ENCODE measurements around the gene WDR45B.
"Not testable (repeated sequence)": the region's sequence is repeated elsewhere in the genome, so short reads cannot be mapped to it uniquely, and the experiment has no call there.

The WDR45B gene

DNA sequence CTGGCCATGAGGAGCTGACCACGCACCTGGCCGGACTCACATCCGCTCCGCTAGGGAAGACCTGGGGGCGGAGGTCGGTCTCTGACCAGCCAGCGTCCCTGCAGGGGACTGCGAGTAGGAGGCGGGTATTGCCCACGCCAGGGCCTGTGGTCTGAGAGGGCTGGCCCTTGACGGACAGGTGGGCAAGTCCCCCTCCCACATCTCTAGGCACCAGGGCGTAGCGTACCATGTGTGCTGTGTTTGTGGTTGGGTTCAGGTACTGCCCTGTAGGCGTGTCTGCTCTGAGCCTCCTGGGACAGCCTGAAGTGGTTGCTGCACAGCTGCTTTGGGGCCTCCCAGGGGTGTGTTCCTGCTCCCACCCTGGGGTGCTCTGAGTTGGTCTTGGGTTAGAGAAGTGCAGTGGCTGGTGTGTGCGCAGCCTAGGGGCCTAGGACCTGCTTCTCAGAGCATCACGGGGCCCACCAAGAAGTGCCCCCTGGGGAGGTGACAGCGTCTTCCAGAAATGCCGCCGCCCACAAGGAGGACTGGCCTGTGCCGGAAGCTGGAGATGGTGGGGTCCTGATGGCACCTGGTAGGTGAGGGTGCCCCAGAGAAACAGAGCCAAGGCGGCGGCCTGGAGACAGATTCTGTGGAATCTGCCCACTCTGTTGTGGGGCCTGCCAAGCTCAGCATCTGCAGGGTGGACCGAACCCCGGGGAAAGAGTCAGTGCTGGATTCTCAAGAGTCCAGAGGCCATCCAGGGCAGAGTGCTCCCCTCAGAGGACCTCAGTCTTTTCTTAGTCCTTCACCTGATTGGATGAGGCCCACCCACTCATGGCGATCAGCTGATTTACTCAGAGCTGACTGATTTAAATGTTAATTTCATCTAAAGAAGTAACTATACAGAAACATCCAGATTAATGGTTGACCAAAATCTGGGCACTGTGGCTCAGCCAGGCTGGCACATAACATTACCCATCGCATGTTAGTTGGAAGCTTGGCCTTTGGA is 48.3 kb downstream of the WDR45B start:
- DNase-seq (ENCODE audit: low read depth): no peak

DNA sequence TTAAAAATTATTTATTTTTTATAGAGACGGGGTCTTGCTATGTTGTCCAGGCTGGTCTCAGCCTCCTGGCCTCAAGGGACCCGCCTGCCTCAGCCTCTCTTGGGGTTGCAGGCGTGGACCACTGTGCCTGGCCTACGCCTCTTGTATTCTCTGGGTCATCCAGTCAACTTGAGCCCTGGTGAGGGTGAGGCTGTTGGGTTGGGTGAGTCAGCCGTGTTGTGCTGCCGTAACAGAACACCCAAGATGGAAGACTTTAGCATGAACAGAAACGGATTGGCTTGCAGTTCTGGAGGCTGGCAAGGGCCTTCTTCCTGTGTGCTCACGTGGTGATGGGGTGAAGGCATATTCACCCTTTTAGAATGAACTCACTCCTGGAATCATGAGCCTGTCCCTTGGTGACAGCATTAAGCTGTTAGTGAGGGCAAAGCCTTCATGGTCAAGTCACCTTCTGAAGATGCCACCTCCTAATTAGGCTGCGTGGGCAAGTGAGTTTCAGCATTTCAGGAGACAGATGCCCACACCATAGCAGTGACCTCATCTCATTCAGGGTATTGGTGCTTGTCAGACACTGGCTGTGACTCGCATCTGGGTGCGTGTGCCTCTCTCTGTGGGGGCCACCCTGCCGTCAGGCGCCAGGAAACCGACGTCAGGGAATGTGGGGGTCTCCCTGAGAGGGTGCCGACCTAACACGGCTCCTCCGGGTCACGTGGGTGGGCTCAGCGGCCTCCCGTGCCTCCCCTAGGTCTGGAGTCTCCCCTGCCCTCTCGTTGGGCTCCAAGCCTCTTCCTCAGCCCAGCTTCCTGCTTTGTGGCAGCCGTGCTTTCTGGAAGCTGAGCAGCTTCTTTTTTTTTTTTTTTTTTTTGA is 49.8 kb downstream of the WDR45B start:
- no peak for DNase-seq (ENCODE audit: low read depth)

DNA sequence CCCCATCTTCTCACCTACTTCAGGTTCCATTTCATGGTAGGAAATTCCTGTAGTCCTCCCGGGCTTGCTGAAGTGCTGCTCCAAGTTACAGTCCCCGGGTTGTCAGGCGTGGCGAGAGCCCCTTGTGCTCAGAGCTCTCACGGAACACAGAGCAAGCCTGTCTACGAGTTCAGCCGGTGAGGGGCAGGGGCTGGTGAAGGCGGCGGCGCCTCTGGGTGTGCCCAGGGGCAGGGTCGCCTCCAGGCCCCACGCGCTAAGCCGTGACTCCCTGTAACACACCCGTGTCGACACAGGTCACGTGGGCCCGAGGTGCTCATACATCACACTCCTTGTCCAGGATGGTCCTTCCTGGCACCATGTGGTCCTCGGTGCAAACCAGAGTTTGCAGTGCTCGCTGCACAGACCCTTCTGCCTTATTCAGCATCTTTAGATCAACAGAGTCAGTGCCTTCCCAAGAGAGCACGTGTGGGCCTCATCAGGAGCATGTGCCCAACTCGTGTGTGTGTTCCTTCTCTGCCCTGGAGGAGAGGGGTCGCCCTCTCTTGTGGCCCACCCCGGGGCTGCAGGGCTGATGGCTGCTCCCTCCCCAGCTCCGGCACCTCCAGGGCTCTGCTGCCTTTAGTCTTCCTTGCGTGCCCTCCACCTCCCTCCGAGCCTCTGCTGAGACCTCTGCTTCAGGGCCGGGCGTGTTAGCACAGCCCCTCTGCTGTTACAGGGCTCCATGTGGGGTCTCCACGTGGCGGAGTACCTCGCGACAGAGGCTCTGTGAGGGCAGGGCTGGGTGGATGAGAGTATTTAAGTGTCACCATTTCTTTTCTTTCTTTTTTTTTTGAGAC is 51.2 kb downstream of the WDR45B start:
- DNase-seq (ENCODE audit: low read depth): no peak

DNA sequence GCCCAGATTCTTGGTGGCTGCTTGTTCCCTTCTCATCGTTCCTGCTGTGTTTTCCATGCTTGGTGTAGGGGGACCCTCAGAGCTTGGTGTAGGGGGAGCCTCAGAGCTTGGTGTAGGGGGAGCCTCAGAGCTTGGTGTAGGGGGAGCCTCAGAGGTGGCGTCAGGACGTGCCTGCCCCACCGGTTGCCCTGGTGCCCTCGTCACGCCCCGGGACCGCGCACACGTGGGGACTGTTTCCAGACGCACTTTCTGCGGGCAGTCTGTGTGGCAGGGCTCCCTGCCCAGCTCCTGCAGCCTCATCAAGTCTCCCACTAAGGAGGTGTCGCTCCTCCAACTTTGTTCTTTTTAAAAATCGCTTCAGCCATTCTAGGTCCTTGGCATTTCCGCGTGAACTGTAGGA is 51.9 kb downstream of the WDR45B start:
- no peak for DNase-seq (ENCODE audit: low read depth)

DNA sequence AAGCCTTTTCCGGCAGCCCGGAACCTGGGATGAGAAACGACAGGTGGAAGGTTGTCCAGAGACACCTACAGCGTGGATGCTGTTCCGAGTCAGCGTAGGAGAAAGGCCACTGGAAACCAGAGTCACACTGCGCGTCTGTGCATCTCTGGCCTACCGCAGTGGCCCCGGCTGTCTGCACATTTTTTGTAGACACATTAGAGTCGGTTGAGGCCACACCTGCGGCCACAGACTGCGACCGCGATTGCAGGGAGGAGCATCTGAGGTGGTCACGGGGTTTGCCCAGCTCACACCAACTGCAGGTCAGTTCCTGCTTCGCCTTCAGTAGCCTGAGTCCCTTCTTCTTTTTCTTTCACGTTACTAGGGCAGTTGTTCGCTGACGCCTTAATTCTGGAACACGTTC is 52.4 kb downstream of the WDR45B start:
- no peak for DNase-seq (ENCODE audit: low read depth)

DNA sequence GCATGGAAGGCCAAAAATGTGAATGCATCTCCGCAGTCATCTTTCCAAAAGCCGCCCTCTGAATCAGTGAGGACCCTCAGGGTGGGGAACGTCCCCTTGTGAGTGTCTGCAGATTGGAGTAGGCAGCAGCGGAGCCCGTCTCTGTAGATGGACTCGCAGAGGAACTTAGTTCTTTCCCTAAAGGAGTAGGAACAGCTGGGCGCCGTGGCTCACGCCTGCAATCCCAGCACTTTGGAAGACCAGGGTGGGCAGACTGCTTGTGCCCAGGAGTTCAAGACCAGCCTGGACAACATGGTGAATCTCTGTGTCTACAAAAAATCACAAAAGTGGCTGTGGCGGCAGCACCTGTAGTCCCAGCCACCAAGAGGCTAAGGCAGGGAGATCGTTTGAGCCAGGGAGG is 53.7 kb downstream of the WDR45B start:
- no peak for DNase-seq (ENCODE audit: low read depth)

DNA sequence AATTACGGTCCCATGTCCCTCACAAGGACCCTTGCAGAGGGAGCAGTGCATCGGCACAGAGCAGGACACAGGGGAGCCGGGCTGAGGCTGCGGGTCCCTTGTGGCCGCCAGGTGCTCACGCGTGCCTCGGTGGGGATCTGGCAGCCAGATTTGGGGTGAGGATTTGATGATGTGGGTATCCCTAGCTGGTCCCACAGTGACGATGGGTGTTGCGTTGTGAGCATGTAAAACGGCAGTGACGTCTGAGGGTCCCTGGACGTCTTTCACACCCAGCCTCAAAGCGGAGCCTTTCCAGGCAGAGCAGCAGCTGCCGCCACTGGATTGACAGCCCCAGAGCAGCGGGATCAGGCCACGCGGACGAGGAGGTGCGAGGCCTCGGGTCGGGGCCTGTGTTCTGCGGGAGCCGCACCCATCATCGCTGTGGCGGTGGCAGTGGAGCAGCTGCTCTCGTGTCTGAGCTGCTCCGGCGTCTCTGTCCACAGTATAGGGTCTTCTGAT is 54.6 kb downstream of the WDR45B start:
- DNase-seq (ENCODE audit: low read depth): no peak

DNA sequence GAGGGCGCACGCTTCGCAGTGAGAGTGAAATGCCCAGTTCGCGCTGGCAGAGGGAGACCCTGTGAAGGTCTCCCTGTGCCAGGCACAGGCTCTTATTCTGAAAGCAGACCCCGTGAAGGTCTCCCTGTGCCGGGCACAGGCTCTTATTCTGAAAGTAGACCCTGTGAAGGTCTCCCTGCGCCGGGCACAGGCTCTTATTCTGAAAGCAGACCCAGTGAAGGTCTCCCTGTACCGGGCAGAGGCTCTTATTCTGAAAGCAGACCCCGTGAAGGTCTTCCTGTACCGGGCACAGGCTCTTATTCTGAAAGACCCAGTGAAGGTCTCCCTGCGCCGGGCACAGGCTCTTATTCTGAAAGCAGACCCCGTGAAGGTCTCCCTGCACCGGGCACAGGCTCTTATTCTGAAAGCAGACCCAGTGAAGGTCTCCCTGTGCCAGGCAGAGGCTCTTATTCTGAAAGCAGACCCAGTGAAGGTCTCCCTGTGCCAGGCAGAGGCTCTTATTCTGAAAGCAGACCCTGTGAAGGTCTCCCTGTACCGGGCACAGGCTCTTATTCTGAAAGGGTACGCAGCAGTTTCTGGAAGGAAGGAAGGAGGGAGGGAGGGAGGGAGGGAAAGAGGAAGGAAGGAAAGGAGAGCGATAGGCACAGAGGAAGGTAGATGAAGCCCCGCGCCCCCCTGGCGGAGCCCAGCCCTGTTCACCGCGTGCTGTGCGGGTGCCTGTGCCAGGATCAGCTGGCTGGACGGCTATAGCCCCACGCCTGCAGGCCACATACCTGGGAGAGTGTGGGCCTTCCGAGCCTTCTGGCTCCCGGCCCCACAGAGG is 55.3 kb downstream of the WDR45B start:
- DNase-seq (ENCODE audit: low read depth): peak; percentile 32

DNA sequence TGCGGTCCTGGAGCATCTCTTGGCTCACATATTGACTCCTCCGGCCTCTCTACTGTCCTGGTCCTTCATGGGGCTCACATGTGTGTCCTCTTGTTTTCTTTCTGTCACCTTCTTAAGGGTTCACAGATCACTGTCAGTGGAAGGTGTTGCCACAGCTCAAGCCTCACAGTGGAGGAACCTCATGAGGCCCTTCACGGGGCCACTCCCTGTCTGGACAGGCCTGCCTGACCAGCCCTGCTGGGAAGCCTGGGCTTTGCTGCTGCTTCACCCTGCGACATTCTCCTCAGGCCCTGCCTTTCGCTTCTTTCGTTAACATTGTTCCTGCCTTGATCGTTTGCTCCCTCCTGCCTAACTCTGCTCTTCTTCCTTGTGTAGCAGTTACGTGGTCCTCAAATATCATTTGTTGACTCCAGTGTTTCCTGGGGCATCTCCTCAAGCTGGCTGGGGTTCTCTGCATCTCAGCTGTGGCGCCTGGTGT is 55.9 kb downstream of the WDR45B start:
- DNase-seq (ENCODE audit: low read depth): no peak

DNA sequence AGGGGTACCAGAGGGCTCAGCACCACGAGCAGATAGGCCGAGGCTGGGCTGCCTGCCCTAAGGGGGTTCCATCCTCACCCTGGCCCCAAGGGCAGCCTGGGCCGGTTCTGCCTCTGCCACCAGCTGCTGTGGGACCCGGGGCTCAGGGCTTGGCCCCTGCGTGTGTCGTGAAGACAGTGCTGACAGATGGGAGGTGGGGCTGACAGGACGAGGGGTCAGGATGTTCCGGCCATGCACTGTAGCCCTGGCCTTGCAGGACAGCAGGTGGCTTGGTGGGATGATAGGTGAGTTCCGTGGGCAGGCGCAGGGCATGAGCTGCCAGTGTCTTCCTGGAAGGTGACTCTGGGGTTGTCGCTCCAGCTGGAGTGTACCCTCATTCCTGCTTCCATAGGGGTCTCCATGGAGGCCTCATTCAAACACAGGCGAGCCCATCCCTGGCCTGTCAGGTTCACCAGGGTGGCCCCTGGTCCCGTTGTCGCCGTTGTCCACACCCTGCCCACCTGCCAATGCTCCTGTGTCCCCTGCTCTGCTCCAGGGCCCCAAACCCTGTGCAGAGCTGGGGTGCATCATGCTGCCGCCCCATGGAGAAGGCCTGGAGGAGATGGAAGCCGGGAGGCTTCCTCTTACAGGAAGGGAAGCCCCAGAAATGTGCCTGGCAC is 57.2 kb downstream of the WDR45B start:
- DNase-seq (ENCODE audit: low read depth): no peak

DNA sequence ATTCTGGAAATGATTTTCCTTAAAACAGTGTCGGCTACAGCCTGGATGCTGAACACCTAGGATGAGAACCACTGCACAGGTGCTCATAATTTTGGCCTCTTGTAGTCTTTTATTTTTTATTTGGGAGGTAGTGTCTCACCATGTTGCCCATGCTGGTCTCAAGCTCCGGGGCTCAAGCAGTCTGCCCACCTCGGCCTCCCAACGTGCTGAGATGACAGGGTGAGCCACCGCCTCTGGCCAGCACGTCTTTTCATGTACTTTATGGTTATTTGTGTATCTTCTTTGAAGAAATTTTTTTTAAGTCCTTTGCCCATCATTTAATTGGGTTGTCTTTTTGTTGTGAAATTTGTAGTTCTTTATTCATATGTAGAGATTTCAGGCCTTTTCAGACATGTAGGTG is 58.0 kb downstream of the WDR45B start:
- DNase-seq (ENCODE audit: low read depth): no peak

DNA sequence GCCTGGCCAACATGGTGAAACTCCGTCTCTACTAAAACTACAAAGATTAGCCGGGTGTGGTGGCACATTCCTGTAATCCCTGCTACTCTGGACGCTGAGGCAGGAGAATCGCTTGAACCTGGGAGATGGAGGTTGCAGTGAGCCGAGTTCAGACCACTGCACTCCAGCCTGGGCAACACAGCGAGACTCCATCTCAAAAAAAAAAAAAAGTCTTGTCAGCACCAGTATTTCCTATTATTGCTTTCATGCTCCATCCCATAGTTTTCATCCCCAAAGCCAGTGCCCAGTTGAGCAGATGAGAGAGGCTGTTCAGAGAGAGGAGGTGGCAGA is 58.4 kb downstream of the WDR45B start:
- no peak for DNase-seq (ENCODE audit: low read depth)

DNA sequence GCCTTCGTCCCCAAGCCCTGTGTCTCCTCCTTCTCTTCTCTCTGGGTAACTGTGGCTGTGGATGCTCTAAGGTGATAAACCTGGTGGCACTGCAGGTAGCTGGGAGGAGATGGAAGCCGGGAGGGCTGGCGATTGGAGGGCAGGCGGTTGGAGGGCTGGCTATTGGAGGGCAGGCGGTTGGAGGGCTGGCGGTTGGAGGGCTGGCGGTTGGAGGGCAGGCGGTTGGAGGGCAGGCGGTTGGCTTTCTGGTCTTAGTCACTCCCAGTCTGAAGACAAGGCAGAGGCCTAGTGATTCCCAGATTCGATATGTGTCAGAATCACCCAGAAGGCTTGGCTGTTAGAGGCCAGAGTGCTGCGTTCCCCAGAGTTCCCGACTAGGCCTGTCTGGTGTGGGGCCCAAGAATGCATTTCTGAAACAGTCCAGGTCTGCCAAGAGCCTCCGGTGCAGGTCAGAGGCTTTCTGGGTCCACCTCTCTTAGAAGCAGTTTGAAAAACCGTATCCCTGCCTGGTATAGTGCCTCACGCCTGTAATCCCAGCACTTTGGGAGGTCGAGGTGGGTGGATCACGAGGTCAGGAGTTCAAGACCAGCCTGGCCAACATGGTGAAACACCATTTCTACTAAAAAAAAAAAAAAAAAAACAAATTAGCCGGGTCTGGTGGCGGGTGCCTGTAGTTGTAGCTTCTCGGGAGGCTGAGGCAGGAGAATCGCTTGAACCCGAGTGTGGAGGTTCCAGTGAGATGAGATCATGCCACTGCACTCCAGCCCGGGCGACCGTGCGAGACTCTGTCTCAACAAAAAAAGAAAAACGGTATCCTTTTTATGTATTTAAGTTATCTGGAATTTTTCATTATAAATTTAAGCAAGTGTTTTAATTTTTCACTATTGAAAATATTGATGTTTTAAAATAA is 59.7 kb downstream of the WDR45B start:
- no peak for DNase-seq (ENCODE audit: low read depth)

DNA sequence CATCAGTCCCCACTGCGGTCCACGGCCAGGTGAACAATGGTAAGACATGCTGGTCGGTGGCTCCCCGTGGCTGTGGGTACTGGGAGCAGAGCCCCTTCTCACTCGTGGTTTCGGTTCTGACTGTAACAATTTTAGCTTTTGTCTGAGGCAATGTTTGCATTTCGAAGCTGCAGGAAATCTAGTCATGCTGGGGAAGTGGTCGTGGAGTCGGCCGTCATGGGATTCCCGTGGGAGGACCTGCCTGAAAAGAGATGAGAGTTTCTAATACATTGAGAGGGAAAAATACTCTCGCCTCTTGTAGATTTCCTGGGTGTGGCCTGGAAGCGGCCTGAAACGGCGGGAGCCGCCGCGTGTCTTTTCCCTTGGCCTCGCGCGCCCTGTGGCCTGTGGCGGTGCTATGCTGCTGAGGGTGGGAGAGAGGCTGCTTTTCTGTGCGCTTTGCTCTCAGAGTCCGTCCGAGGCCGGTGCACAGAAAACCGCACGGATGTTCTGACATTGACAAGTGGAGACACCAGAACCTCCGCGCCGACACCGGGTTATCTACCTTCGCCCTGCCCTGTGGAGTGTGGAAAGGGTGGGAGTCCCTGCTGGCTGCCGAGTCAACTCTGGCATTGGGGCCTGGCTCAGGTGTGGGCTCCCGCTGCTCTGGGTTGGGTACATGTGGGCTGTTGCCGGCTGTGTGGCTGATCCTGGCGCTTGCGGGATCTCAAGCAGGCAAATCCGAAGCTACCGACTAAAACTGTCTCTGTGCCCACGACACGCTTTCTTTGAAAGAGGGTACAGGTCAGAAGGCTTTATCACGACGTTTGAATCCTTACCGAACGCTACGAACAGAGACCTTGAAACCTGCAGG is 60.8 kb downstream of the WDR45B start:
- no peak for DNase-seq (ENCODE audit: low read depth)

DNA sequence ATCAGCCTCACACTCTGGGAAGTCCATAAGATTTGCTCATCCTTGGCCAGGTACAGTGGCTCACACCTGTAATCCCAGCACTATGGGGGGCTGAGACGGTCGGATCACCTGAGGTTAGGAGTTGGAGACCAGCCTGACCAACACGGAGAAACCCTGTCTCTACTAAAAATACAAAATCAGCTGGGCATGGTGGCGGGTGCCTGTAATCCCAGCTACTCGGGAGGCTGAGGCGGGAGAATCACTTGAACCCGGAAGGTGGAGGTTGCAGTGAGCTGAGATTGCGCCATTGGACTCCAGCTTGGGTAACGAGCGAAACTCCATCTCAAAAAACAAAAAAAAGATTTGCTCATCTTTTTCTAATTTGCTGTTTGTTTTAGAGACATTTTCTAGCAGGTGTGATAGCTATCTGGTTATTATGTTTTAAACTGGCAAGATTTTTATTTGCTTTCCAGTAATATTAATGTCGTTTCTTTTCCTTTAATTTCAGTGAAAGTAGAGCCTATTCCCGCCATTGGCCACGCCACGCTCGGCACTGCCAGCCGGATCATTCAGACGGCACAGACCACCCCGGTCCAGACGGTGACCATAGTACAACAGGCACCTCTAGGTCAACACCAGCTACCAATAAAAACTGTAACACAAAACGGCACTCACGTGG is 61.5 kb downstream of the WDR45B start:
- no peak for DNase-seq (ENCODE audit: low read depth)

DNA sequence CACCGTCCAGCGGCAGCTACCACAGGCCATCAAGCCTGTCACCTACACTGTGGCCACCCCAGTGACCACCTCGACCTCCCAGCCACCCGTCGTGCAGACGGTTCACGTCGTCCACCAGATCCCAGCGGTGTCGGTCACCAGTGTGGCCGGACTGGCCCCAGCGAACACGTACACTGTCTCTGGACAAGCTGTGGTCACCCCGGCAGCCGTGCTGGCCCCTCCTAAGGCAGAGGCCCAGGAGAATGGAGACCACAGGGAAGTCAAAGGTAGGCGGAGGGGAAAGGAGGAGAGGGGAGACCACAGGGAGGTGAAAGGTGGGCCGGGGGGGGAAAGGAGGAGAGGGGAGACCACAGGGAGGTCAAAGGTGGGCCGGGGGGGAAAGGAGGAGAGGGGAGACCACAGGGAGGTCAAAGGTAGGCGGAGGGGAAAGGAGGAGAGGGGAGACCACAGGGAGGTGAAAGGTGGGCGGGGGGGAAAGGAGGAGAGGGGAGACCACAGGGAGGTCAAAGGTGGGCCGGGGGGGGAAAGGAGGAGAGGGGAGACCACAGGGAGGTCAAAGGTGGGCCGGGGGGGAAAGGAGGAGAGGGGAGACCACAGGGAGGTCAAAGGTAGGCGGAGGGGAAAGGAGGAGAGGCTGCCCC is 62.2 kb downstream of the WDR45B start:
- DNase-seq (ENCODE audit: low read depth): not testable (repeated sequence)

DNA sequence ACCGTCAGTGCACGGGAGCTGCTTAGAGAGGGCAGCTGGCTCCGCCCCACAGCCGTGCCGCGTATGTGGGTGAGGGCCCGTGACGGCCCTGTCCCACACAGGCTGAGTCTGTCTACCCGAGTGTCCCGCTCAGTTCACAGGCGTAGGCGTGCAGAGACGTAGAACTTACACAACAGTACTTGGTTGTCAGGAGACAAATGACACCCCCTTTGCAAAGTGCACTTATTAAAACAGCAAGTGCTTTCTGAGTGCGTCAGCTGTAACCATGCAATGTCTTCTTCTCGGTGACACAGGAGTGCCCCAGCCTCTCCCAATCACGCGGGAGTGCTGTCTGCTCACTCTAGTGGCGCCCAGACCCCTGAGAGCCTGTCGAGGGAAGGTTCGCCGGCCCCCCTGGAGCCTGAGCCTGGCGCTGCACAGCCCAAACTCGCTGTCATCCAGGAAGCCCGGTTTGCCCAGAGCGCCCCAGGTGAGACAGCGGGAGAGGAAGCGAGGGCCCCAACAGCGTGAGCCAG is 64.5 kb downstream of the WDR45B start:
- peak; percentile 39 for DNase-seq (ENCODE audit: low read depth)
